Measurements from ENCODE around the gene CPLANE1. TPM values are rescaled to one million over a fixed set of nuclear protein-coding genes. Genes with fewer than 3 reads are reported as not detected.
A peak's percentile ranks its signal among the peaks of the same experiment; 100 is the strongest.

Gene CPLANE1
- total RNA-seq, 4 donors from 2014 or later = 18.2 to 41.2 (median 26.4) TPM

DNA sequence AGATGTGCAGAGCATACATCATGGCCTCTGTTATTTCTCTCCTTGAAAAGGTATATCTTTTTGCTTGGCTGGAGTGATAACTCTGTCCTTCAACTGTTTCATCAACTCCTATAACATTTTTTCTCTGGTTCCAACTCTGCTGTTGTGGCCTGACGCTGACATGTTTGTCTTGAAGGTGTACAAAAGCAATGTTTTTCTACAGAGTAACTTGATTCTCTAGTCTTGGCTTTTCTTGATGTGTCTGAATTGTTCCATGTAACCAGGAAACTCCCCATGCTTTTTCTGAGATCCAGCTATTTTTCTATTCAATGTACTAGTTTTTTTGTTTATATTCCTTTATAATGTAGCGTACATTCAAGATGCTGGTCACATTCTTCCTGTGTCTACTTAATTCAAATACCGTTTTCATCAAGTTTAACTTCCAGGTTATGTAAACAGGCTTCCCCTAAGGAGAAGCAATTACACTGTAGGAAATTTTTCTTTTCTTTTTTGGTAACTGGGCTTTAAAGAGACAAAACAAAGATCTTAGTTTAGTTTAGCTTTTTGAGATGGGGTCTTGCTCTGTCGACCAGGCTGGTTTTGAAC, 6.7 kb upstream of the CPLANE1 start:
- ATAC-seq = no peak
- 79 to 92% methylated on average over 4 of the region's 4 CpGs for WGBS, 2 donors (ENCODE audit: low coverage in 1 of 2)
- TF ChIP-seq POLR2AphosphoS5 (IDR thresholded peaks at IDR 0.05) = no peak
- TF ChIP-seq EP300 (IDR thresholded peaks at IDR 0.05) = no peak
- TF ChIP-seq, protein P1, sequence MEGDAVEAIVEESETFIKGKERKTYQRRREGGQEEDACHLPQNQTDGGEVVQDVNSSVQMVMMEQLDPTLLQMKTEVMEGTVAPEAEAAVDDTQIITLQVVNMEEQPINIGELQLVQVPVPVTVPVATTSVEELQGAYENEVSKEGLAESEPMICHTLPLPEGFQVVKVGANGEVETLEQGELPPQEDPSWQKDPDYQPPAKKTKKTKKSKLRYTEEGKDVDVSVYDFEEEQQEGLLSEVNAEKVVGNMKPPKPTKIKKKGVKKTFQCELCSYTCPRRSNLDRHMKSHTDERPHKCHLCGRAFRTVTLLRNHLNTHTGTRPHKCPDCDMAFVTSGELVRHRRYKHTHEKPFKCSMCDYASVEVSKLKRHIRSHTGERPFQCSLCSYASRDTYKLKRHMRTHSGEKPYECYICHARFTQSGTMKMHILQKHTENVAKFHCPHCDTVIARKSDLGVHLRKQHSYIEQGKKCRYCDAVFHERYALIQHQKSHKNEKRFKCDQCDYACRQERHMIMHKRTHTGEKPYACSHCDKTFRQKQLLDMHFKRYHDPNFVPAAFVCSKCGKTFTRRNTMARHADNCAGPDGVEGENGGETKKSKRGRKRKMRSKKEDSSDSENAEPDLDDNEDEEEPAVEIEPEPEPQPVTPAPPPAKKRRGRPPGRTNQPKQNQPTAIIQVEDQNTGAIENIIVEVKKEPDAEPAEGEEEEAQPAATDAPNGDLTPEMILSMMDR (IDR thresholded peaks at IDR 0.05) = no peak
- no peak for TF ChIP-seq POLR2A (IDR thresholded peaks at IDR 0.05)
- Histone ChIP-seq H3K27ac (no peak overlapping the region), H3K9me3 (no peaks in the 10 kb centered on the region), H3K4me1 (no peaks in the 10 kb centered on the region), H3K36me3 (peaks cover 0 to 4% of the 10 kb centered on the region in 2 donors), H3K4me3 (no peak overlapping the region), H3K27me3 (no peaks in the 10 kb centered on the region)

DNA sequence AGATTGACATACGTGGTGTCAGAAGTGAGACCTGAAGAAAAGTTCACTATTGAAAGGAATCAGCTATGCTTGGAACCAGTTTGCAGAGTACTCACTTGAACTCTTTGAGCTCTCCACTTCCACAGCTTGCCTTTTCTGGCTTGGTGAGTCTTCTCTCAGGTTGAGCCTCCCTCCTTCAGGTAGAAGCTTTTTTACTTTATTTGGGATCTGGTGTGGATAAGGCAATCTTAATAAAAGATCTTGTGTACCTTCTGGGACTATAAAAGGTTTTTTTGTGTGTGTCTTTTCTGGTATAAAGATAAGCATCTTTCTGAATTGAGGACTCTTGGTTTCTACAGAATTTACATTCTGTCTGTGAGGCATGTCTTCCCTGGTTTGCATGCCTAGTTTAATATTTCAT, 5.4 kb upstream of the CPLANE1 start:
- 85 to 100% methylated on average over 1 of the region's 1 CpG for WGBS, 2 donors (ENCODE audit: low coverage in 1 of 2)
- peaks cover 0 to 4% of the 10 kb centered on the region in 2 donors for H3K36me3 ChIP-seq
- H3K4me1 ChIP-seq = peaks cover 0 to 6% (median 3%) of the 10 kb centered on the region in 3 donors
- ATAC-seq = no peak
- H3K9me3 ChIP-seq = no peaks in the 10 kb centered on the region
- H3K27me3 ChIP-seq = no peaks in the 10 kb centered on the region
- no peak overlapping the region for H3K4me3 ChIP-seq
- H3K27ac ChIP-seq = no peak overlapping the region
- no peak for TF ChIP-seq POLR2A (IDR thresholded peaks at IDR 0.05)
- TF ChIP-seq, protein P1 (IDR thresholded peaks at IDR 0.05) = no peak
- TF ChIP-seq POLR2AphosphoS5 (IDR thresholded peaks at IDR 0.05) = no peak
- TF ChIP-seq EP300 (IDR thresholded peaks at IDR 0.05) = no peak

DNA sequence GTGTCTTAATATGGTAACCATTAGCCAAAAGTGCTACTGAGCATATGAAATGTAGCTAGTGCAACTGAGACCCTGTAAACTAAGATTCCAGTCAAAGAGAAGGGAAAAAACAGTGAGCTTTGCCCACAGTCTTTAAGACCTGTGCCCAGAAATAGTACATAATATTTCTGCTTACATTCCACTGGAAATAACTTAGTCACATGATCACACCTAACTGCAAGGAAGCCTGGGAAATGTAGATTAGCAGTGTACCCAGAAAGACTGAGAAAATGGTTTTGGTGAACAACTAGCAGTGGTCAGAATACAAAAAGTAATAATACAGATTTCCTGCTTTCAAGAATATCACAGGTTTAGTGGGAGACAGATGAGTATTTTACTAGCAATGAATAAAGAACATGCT, 2.5 kb upstream of the CPLANE1 start:
- TF ChIP-seq, protein P1 (IDR thresholded peaks at IDR 0.05) = no peak
- TF ChIP-seq POLR2A (IDR thresholded peaks at IDR 0.05) = no peak
- no peak for TF ChIP-seq EP300 (IDR thresholded peaks at IDR 0.05)
- no peak for TF ChIP-seq POLR2AphosphoS5 (IDR thresholded peaks at IDR 0.05)
- Histone ChIP-seq H3K4me1 (peaks cover 0 to 25% (median 11%) of the 10 kb centered on the region in 3 donors), H3K27me3 (no peaks in the 10 kb centered on the region), H3K36me3 (peaks cover 0 to 4% of the 10 kb centered on the region in 2 donors), H3K9me3 (no peaks in the 10 kb centered on the region), H3K27ac (peak overlapping the region in 1 of 4 donors; percentile 9), H3K4me3 (no peak overlapping the region)
- ATAC-seq = no peak

GRCh38 chr5:37249815-37250164, 614 bp upstream of the CPLANE1 start:
- ATAC-seq = no peak
- no peaks in the 10 kb centered on the region for H3K9me3 ChIP-seq
- peaks cover 0 to 41% (median 11%) of the 10 kb centered on the region in 3 donors for H3K4me1 ChIP-seq
- no peaks in the 10 kb centered on the region for H3K27me3 ChIP-seq
- peak overlapping the region; percentile 91 to 96 (median 94) for H3K27ac ChIP-seq
- 50 to 66% methylated on average over 6 to 7 of the region's 10 CpGs for WGBS, 2 donors (ENCODE audit: low coverage in 1 of 2)
- peak overlapping the region; percentile 79 to 89 for H3K4me3 ChIP-seq
- H3K36me3 ChIP-seq = no peaks in the 10 kb centered on the region
- TF ChIP-seq POLR2AphosphoS5 (IDR thresholded peaks at IDR 0.05) (no peak), POLR2A (IDR thresholded peaks at IDR 0.05) (no peak), EP300 (IDR thresholded peaks at IDR 0.05) (no peak)
- TF ChIP-seq, protein P1 (IDR thresholded peaks at IDR 0.05) = no peak

DNA sequence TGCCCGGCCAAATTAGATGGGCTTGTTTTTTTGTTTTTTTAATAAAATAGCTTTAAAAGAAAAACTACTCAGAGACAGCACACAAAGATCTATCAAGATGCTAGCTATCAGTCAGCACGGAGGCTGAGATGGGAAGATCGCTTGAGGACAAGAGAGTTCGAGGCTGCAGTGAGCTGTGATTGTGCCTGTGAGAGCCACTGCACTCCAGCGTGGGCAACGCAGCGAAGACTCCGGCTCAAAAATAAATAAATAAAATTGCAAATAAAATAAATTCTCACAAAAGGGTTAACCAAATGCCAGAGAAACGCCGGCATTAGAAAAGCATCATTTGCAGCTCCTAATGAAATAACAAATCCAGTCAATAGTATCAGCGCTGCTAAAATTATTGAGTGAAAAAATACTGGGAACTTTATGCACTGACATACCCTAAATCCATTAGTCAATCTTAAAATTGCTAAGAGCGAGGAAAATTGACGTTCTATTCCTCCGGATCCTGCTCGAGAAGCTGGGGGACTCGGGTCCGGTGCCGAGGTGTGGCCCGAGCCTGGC, 681 bp downstream of the CPLANE1 start:
- Histone ChIP-seq H3K36me3 (peaks cover 0 to 7% of the 10 kb centered on the region in 2 donors), H3K27me3 (no peaks in the 10 kb centered on the region), H3K4me1 (peaks cover 0 to 41% (median 11%) of the 10 kb centered on the region in 3 donors), H3K9me3 (no peaks in the 10 kb centered on the region), H3K27ac (peak overlapping the region; percentile 91 to 96 (median 94)), H3K4me3 (peak overlapping the region; percentile 79 to 89)
- TF ChIP-seq, protein P1 (IDR thresholded peaks at IDR 0.05) = no peak
- TF ChIP-seq EP300 (IDR thresholded peaks at IDR 0.05) (no peak), POLR2A (IDR thresholded peaks at IDR 0.05) (no peak), POLR2AphosphoS5 (IDR thresholded peaks at IDR 0.05) (no peak)
- 0 to 6% methylated on average over 16 to 19 of the region's 19 CpGs for WGBS, 2 donors (ENCODE audit: low coverage in 1 of 2)
- ATAC-seq = no peak
